ENCODE measurements around the gene U2SURP. TPM values are rescaled to one million over a fixed set of nuclear protein-coding genes. Genes with fewer than 3 reads are reported as not detected.

U2SURP gene
- total RNA-seq, 1 experiment from 2014 or later, result 132 TPM

GRCh38 chr3:143063018-143063417 is 61.6 kb downstream of the U2SURP start:
- Histone ChIP-seq H2AFZ (ENCODE audit: low read depth, low read length, poor library complexity, severe bottlenecking) (no peak overlapping the region), H3K4me2 (ENCODE audit: low read length) (no peak overlapping the region), H3K36me3 (ENCODE audit: control insufficient read depth in 1 of 2, insufficient read depth in 2 of 2, low read length in 2 of 2) (no peaks in the 10 kb centered on the region), H3K27me3 (ENCODE audit: insufficient read depth, low read length) (no peaks in the 10 kb centered on the region), H3K27ac (ENCODE audit: low read depth, low read length) (no peak overlapping the region), H3K79me2 (ENCODE audit: insufficient read depth, low read length) (no peaks in the 10 kb centered on the region), H3K9ac (ENCODE audit: low read length) (no peak overlapping the region), H3K4me3 (replicated peaks in 1 of 2; ENCODE audit: low read depth in 1 of 2, low read length in 2 of 2) (no peak overlapping the region), H3K4me1 (ENCODE audit: control insufficient read depth in 1 of 2, insufficient read depth in 2 of 2, low read length in 2 of 2) (no peaks in the 10 kb centered on the region), H3K9me2 (ENCODE audit: insufficient read depth) (no peaks in the 10 kb centered on the region), H3K9me3 (ENCODE audit: control insufficient read depth in 1 of 2, insufficient read depth in 1 of 2, low read depth in 1 of 2, low read length in 2 of 2) (no peaks in the 10 kb centered on the region), H4K20me1 (ENCODE audit: insufficient read depth) (no peaks in the 10 kb centered on the region)
- ATAC-seq (no peak), DNase-seq (ENCODE audit: low read depth, low spot score) (no peak)
- intact Hi-C loops (cut with micrococcal nuclease), result loop anchor here (10.0 kb wide), 1 partner anchor 582 kb away; no protein-coding TSS in a partner anchor
- POLR2A ChIA-PET, result no interaction called here
- TF ChIP-seq SRF (IDR thresholded peaks at IDR 0.05; ENCODE audit: low read depth) (no peak), CEBPB (IDR thresholded peaks at IDR 0.05; ENCODE audit: low read depth) (no peak), YY1 (IDR thresholded peaks at IDR 0.05; ENCODE audit: extremely low read depth, insufficient replicate concordance, low read depth, low read length) (no peak), ZFX (IDR thresholded peaks at IDR 0.05) (no peak), CTCF (IDR thresholded peaks at IDR 0.05 in 2 of 3, conservative IDR thresholded peaks at IDR 0.05 in 1 of 3; ENCODE audit: borderline replicate concordance in 1 of 3, insufficient read depth in 1 of 3, low read depth in 2 of 3, low read length in 2 of 3) (no peak), TCF7L2 (IDR thresholded peaks at IDR 0.05; ENCODE audit: borderline replicate concordance, extremely low read depth, insufficient read depth, insufficient read length) (no peak), POLR2A (IDR thresholded peaks at IDR 0.05; ENCODE audit: borderline replicate concordance, extremely low read depth, insufficient read depth, insufficient read length) (no peak)
- RAD21 ChIA-PET (ENCODE audit: low non-redundant PET in 1 of 2, low total read pairs in 2 of 2, uncharacterized antibody in 2 of 2, unreplicated experiment in 2 of 2), result no interaction called here
- BruUV-seq (replicated peaks), result no TSS peak
- CTCF ChIA-PET, result no interaction called here

GRCh38 chr3:143064777-143065176 is 63.4 kb downstream of the U2SURP start:
- no peak for ATAC-seq
- TF ChIP-seq REST (IDR thresholded peaks at IDR 0.05; ENCODE audit: low read depth) (no peak), TCF7L2 (IDR thresholded peaks at IDR 0.05; ENCODE audit: borderline replicate concordance, extremely low read depth, insufficient read depth, insufficient read length) (no peak), ZFX (IDR thresholded peaks at IDR 0.05) (no peak), ELF1 (IDR thresholded peaks at IDR 0.05; ENCODE audit: borderline replicate concordance, low read depth) (no peak), JUND (IDR thresholded peaks at IDR 0.05) (no peak), SP1 (IDR thresholded peaks at IDR 0.05; ENCODE audit: low read depth) (no peak), EZH2 (IDR thresholded peaks at IDR 0.05) (no peak), POLR2A (IDR thresholded peaks at IDR 0.05; ENCODE audit: borderline replicate concordance, extremely low read depth, insufficient read depth, insufficient read length) (no peak), RAD21 (IDR thresholded peaks at IDR 0.05; ENCODE audit: low read depth) (no peak), EZH2phosphoT487 (IDR thresholded peaks at IDR 0.05; ENCODE audit: borderline replicate concordance) (no peak)

More at GRCh38 chr3:143064777-143065176, 63.4 kb downstream of the U2SURP start:
- Histone ChIP-seq H3K4me2 (ENCODE audit: low read length) (no peak overlapping the region), H3K79me2 (ENCODE audit: insufficient read depth, low read length) (no peaks in the 10 kb centered on the region), H3K9me2 (ENCODE audit: insufficient read depth) (no peaks in the 10 kb centered on the region), H2AFZ (ENCODE audit: low read depth, low read length, poor library complexity, severe bottlenecking) (no peak overlapping the region), H3K9me3 (ENCODE audit: control insufficient read depth in 1 of 2, insufficient read depth in 1 of 2, low read depth in 1 of 2, low read length in 2 of 2) (no peaks in the 10 kb centered on the region), H3K27ac (ENCODE audit: low read depth, low read length) (no peak overlapping the region), H3K9ac (ENCODE audit: low read length) (no peak overlapping the region), H4K20me1 (ENCODE audit: insufficient read depth) (no peaks in the 10 kb centered on the region), H3K4me3 (replicated peaks in 1 of 2; ENCODE audit: low read depth in 1 of 2, low read length in 2 of 2) (no peak overlapping the region), H3K27me3 (ENCODE audit: insufficient read depth, low read length) (no peaks in the 10 kb centered on the region), H3K36me3 (ENCODE audit: control insufficient read depth in 1 of 2, insufficient read depth in 2 of 2, low read length in 2 of 2) (no peaks in the 10 kb centered on the region), H3K4me1 (ENCODE audit: control insufficient read depth in 1 of 2, insufficient read depth in 2 of 2, low read length in 2 of 2) (no peaks in the 10 kb centered on the region)
- intact Hi-C loops (cut with micrococcal nuclease), result loop anchor here (10.0 kb wide), 1 partner anchor 580 kb away; no protein-coding TSS in a partner anchor
- no peak for DNase-seq (ENCODE audit: low read depth, low spot score)
- ChIA-PET RAD21 (ENCODE audit: low non-redundant PET in 1 of 2, low total read pairs in 2 of 2, uncharacterized antibody in 2 of 2, unreplicated experiment in 2 of 2) (no interaction called here), POLR2A (no interaction called here), CTCF (no interaction called here)
- BruUV-seq (replicated peaks), result no TSS peak

Measured in HCT116 (cell line).